Measurements from ENCODE around the gene WDR13.

DNA sequence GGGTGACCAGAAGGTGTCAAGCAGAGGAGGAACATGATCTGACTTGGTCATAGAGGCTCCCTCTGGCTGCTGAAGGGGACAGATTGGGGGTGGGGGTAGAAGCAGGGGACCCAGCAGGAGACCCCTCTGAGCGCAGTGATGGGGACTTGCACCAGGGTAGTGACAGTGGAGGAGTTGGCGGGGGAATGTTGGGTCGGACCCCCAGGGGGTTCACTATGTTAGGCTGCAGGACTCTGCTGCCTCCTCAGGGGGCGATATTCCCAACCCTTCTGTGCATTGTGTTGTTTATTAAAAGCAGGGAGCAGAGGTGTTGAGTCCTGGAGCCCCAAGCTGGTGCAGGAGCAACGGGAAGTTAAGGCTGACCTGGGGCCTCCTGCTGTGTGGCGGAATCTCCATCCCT is 8.8 kb downstream of the WDR13 start:
- TF ChIP-seq, protein P1, sequence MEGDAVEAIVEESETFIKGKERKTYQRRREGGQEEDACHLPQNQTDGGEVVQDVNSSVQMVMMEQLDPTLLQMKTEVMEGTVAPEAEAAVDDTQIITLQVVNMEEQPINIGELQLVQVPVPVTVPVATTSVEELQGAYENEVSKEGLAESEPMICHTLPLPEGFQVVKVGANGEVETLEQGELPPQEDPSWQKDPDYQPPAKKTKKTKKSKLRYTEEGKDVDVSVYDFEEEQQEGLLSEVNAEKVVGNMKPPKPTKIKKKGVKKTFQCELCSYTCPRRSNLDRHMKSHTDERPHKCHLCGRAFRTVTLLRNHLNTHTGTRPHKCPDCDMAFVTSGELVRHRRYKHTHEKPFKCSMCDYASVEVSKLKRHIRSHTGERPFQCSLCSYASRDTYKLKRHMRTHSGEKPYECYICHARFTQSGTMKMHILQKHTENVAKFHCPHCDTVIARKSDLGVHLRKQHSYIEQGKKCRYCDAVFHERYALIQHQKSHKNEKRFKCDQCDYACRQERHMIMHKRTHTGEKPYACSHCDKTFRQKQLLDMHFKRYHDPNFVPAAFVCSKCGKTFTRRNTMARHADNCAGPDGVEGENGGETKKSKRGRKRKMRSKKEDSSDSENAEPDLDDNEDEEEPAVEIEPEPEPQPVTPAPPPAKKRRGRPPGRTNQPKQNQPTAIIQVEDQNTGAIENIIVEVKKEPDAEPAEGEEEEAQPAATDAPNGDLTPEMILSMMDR (IDR thresholded peaks at IDR 0.05; ENCODE audit: low read depth, low read length, missing input control): no peak
- TF ChIP-seq, protein P2, sequence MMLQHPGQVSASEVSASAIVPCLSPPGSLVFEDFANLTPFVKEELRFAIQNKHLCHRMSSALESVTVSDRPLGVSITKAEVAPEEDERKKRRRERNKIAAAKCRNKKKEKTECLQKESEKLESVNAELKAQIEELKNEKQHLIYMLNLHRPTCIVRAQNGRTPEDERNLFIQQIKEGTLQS (IDR thresholded peaks at IDR 0.05): no peak
- TF ChIP-seq, protein P3, sequence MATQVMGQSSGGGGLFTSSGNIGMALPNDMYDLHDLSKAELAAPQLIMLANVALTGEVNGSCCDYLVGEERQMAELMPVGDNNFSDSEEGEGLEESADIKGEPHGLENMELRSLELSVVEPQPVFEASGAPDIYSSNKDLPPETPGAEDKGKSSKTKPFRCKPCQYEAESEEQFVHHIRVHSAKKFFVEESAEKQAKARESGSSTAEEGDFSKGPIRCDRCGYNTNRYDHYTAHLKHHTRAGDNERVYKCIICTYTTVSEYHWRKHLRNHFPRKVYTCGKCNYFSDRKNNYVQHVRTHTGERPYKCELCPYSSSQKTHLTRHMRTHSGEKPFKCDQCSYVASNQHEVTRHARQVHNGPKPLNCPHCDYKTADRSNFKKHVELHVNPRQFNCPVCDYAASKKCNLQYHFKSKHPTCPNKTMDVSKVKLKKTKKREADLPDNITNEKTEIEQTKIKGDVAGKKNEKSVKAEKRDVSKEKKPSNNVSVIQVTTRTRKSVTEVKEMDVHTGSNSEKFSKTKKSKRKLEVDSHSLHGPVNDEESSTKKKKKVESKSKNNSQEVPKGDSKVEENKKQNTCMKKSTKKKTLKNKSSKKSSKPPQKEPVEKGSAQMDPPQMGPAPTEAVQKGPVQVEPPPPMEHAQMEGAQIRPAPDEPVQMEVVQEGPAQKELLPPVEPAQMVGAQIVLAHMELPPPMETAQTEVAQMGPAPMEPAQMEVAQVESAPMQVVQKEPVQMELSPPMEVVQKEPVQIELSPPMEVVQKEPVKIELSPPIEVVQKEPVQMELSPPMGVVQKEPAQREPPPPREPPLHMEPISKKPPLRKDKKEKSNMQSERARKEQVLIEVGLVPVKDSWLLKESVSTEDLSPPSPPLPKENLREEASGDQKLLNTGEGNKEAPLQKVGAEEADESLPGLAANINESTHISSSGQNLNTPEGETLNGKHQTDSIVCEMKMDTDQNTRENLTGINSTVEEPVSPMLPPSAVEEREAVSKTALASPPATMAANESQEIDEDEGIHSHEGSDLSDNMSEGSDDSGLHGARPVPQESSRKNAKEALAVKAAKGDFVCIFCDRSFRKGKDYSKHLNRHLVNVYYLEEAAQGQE (IDR thresholded peaks at IDR 0.05): no peak
- TF ChIP-seq RXRA (IDR thresholded peaks at IDR 0.05) (no peak), JUND (IDR thresholded peaks at IDR 0.05) (no peak), EGR1 (IDR thresholded peaks at IDR 0.05; ENCODE audit: low read depth in 2 of 2) (no peak), SP1 (IDR thresholded peaks at IDR 0.05) (no peak), FOXA1 (IDR thresholded peaks at IDR 0.05) (no peak), YY1 (IDR thresholded peaks at IDR 0.05) (no peak), TAF1 (conservative IDR thresholded peaks at IDR 0.05) (no peak), RAD21 (IDR thresholded peaks at IDR 0.05) (no peak)
- TF ChIP-seq, protein P4, sequence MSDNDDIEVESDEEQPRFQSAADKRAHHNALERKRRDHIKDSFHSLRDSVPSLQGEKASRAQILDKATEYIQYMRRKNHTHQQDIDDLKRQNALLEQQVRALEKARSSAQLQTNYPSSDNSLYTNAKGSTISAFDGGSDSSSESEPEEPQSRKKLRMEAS (IDR thresholded peaks at IDR 0.05): no peak

Measured in liver (tissue), 3 donors.